ENCODE results near the gene KLF2. TPM values are rescaled to one million over a fixed set of nuclear protein-coding genes. Genes with fewer than 3 reads are reported as not detected.

The KLF2 gene
- total RNA-seq, 2 donors from 2014 or later: 13.2 to 42.2 TPM

DNA sequence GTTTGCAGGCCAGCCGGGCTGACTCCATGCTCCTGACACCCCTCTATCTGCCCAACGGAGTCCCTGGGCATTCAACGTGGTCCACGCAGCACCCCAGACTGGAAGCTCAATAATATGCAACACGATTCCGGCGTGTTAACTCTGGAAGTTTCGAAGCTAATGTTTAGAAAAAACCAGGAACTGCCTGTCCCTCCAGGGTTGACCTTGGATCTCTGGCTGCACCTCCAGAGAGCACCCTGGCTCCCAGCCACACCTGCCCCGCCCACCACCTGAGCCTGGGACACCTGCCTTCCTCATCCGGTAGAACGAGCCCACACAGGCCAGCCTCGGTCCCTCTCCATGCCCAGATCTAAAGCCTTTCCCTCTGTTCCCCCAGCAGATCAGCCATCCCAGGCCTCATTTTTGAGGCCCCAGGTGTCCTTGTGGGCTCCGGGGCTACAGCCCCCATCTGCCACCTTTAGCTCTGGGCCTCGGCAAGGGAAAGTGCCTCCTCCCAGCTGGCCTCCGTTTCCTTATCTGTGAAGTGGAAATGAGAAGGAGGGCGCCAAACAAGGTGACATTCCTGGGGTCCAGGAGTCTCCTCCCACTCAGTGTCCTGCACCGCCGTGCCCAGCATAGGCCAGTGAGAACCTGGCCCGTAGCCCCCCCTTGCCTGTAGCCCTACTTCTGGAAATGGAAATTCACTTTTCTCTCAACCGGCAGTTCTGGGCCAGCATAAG, 38.7 kb downstream of the KLF2 start:
- TF ChIP-seq, protein P1, sequence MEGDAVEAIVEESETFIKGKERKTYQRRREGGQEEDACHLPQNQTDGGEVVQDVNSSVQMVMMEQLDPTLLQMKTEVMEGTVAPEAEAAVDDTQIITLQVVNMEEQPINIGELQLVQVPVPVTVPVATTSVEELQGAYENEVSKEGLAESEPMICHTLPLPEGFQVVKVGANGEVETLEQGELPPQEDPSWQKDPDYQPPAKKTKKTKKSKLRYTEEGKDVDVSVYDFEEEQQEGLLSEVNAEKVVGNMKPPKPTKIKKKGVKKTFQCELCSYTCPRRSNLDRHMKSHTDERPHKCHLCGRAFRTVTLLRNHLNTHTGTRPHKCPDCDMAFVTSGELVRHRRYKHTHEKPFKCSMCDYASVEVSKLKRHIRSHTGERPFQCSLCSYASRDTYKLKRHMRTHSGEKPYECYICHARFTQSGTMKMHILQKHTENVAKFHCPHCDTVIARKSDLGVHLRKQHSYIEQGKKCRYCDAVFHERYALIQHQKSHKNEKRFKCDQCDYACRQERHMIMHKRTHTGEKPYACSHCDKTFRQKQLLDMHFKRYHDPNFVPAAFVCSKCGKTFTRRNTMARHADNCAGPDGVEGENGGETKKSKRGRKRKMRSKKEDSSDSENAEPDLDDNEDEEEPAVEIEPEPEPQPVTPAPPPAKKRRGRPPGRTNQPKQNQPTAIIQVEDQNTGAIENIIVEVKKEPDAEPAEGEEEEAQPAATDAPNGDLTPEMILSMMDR (IDR thresholded peaks at IDR 0.05): peak in 1 of 7 experiments; percentile 3
- TF ChIP-seq POLR2A (IDR thresholded peaks at IDR 0.05): peak in 1 of 3 donors; percentile 29
- H3K4me3 ChIP-seq: no peak overlapping the region
- peak; percentile 95 for ATAC-seq
- intact Hi-C loops (cut with DNase I): no loop called here
- H3K27ac ChIP-seq: peak overlapping the region; percentile 37 to 85 (median 78)
- H3K27me3 ChIP-seq: no peaks in the 10 kb centered on the region
- 20 to 31% methylated on average over 13 to 20 of the region's 20 CpGs for WGBS, 2 donors
- peaks cover 27% of the 10 kb centered on the region for H3K4me1 ChIP-seq
- no peaks in the 10 kb centered on the region for H3K9me3 ChIP-seq
- DNase-seq: peak; percentile 90 to 96 (median 94)
- no peaks in the 10 kb centered on the region for H3K36me3 ChIP-seq (replicated peaks in 1 of 2; ENCODE audit: insufficient read depth in 1 of 2, low read depth in 2 of 2)

GRCh38 chr19:16363852-16364230, 39.2 kb downstream of the KLF2 start:
- no peaks in the 10 kb centered on the region for H3K36me3 ChIP-seq (replicated peaks in 1 of 2; ENCODE audit: insufficient read depth in 1 of 2, low read depth in 2 of 2)
- WGBS, 2 donors: 86 to 98% methylated on average over 8 to 11 of the region's 11 CpGs
- DNase-seq (no peak), ATAC-seq (no peak)
- TF ChIP-seq, protein P1 (IDR thresholded peaks at IDR 0.05): no peak
- no peak for TF ChIP-seq POLR2A (IDR thresholded peaks at IDR 0.05)
- no peaks in the 10 kb centered on the region for H3K9me3 ChIP-seq
- H3K4me3 ChIP-seq: no peak overlapping the region
- peak overlapping the region in 3 of 4 donors; percentile 73 to 85 (median 83) for H3K27ac ChIP-seq
- no peaks in the 10 kb centered on the region for H3K27me3 ChIP-seq
- intact Hi-C loops (cut with DNase I): no loop called here
- H3K4me1 ChIP-seq: peaks cover 27% of the 10 kb centered on the region

GRCh38 chr19:16364231-16364865, 39.7 kb downstream of the KLF2 start:
- Histone ChIP-seq H3K36me3 (replicated peaks in 1 of 2; ENCODE audit: insufficient read depth in 1 of 2, low read depth in 2 of 2) (no peaks in the 10 kb centered on the region), H3K27me3 (no peaks in the 10 kb centered on the region), H3K4me1 (peaks cover 27% of the 10 kb centered on the region), H3K4me3 (no peak overlapping the region), H3K9me3 (no peaks in the 10 kb centered on the region), H3K27ac (peak overlapping the region in 3 of 4 donors; percentile 73 to 85 (median 83))
- no peak for TF ChIP-seq POLR2A (IDR thresholded peaks at IDR 0.05)
- TF ChIP-seq, protein P1 (IDR thresholded peaks at IDR 0.05): no peak
- 87% methylated on average over 20 to 21 of the region's 22 CpGs for WGBS, 2 donors
- ATAC-seq (no peak), DNase-seq (no peak)
- intact Hi-C loops (cut with DNase I): no loop called here

DNA sequence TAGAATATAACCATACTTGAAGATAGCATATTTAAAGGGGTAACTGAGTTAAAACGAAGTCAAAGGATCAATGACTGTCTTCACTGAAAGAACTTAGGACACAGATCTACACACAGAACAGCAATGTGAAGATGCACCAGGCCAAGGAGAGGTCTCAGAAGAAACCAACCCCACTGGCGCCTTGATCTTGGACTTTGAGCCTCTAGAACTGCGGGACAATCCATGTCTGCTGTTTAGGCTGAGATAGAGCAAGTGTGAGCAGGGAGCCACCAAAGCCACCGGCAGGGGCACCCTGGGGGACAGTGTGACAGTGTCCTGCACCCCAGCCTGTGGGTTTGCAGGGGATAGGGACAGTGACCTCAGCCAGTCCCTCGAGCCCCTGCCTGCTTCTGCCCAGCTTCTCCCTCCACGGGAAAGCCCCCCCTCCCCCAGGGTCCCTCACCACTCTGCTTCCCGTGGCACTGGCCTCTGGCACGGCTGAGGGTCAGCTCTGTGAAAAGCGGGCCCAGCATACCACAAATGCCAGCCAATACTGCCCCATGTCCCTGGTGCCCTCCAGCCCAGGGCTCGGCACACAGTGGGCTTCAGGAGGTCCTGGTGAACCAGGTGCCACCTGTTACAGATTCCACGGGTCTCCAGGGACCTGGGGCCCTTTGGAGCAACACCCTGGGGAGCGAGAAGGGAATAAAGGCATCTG, 40.8 kb downstream of the KLF2 start:
- WGBS, 2 donors: 75 to 80% methylated on average over 6 to 11 of the region's 12 CpGs
- TF ChIP-seq POLR2A (IDR thresholded peaks at IDR 0.05): no peak
- TF ChIP-seq, protein P1 (IDR thresholded peaks at IDR 0.05): no peak
- peak overlapping the region in 1 of 4 donors; percentile 27 for H3K27ac ChIP-seq
- H3K9me3 ChIP-seq: no peaks in the 10 kb centered on the region
- no peak overlapping the region for H3K4me3 ChIP-seq
- DNase-seq (no peak), ATAC-seq (no peak)
- intact Hi-C loops (cut with DNase I): no loop called here
- no peaks in the 10 kb centered on the region for H3K36me3 ChIP-seq (replicated peaks in 1 of 2; ENCODE audit: insufficient read depth in 1 of 2, low read depth in 2 of 2)
- H3K27me3 ChIP-seq: no peaks in the 10 kb centered on the region
- H3K4me1 ChIP-seq: peaks cover 27% of the 10 kb centered on the region

All from body of pancreas (tissue), 4 donors.